Activated T-cell treated with anti-CD3 and anti-CD28 coated beads, Interleukin-2, amount 50 U/mL, for 1 hour (primary cell): ENCODE results near the gene SORCS1.

Experiments used
- DNase-seq: peaks from one replicate; pipeline ENCODE4 v3.0.0-alpha.2; 2020

The SORCS1 gene

GRCh38 chr10:106873770-106874603, 290.5 kb downstream of the SORCS1 start:
- no peak for DNase-seq

DNA sequence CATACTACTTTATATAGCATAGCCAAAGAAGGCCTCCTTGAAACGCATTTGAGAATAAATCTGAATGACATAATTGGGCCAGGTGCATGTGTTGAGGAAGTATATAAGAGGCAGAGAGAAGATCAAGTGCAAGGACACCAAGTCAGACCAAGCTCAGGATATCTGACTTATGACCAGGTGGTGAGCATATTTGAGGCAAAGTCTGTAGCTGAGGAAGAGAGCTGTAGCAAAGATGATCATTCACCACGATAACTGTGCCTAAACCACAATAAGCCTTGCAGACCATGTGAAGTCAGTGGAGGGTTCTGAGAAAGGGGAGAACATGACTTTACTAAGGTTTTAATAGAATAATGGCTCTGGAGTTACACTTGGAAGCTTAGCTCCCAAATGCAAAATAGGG, 292.3 kb downstream of the SORCS1 start:
- no peak for DNase-seq

GRCh38 chr10:106866244-106866845, 298.2 kb downstream of the SORCS1 start:
- DNase-seq, result no peak

DNA sequence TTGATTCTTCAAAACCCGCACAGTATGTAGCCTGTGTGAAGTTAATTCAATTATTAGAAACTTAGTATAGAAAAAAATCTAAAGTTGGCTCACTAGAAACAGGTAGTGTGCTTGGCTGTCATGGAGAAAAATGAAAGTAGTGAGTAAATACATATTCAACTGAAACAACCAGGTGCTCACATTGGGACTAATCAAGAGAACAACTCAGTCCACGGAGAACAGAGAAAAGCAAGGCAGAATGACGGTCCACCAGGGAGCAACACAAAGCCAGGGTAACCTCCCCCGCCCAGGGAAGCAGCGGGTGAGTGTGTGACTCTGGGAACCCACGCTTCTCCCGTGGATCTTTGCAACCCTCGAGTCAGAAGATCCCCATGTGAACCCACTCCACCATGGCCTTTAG, 300.5 kb downstream of the SORCS1 start:
- no peak for DNase-seq

- DNase-seq, result no peak
Measured at GRCh38 chr10:106863549-106863948, 301.0 kb downstream of the SORCS1 start.

- DNase-seq, result no peak
Measured at GRCh38 chr10:106859892-106860652, 304.4 kb downstream of the SORCS1 start.

- DNase-seq, result no peak
Measured at GRCh38 chr10:106857728-106858127, 306.8 kb downstream of the SORCS1 start.

- DNase-seq, result no peak
Measured at GRCh38 chr10:106857213-106857612, 307.3 kb downstream of the SORCS1 start.

DNA sequence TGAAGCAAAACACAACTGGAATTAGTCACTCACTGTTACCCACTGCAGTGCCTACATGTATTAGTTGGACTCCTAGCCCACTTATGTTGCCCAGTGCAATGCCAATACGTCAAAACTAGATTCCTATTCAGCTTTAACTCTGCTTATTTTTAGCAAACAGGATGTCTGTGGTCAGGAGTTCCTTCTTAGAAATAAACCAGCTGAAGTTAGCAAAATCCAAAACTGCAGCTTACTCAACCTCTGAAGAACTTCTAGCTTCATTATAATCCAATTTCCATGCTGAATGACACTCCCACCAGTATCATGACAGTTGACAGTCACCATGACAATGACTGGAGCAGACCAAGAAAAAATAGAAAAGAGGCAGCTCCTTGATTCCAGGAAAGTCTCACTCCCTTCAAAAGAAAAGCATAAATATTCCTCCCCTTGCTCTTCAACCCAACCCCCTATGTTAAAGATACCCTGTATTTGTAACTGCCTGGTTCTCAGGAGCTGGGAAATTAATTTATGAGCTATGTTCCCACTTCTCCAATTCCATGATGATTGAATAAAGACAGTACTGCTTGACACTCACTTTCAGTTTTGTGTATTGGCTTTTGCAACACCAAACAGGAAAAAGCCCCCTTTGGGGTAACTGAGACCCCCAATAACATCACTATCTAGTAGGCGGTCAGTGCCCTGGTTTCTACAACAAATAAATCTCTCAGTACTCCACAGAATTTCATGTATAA, 327.4 kb downstream of the SORCS1 start:
- no peak for DNase-seq

- no peak for DNase-seq
Measured at GRCh38 chr10:106832846-106833245, 331.7 kb downstream of the SORCS1 start.

- DNase-seq, result no peak
Measured at GRCh38 chr10:106830471-106830870, 334.0 kb downstream of the SORCS1 start.

DNA sequence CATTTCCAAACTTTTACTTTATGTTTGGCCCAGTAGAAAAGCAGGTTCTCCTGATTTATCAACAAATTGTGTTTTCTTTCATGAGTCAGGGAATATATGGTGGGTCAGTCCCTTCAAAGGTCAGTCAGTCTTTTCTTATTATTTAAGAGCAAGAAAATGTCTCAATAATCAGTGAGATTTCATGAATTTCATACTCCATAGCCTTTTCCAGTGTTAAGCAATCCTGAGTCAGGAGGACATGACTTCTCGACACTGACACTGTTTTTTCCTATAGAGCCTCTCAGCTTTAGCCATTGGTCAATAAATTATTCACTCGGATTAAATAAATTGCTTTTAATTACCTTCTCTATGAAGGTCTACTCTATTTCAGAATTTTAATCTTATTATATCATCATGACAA, 334.5 kb downstream of the SORCS1 start:
- no peak for DNase-seq

DNA sequence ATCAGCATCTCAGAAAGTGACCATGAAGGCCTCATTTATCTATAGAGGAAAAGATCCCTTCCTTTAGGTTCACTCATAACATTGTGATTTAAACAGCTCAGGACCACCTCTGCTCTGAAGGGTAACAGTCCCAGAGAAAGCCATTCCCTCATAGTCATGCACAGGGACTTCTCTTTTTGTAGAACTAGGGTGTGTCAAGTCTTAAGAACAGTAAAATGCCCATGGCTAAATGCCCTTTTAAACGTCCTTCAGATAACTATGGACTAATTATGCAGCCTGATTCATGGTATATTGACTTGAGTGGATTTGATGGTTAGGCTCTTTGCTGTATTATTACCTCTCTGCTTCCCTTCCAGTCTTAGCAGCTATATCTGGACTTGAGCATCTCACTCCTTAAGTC, 337.8 kb downstream of the SORCS1 start:
- DNase-seq, result no peak

DNA sequence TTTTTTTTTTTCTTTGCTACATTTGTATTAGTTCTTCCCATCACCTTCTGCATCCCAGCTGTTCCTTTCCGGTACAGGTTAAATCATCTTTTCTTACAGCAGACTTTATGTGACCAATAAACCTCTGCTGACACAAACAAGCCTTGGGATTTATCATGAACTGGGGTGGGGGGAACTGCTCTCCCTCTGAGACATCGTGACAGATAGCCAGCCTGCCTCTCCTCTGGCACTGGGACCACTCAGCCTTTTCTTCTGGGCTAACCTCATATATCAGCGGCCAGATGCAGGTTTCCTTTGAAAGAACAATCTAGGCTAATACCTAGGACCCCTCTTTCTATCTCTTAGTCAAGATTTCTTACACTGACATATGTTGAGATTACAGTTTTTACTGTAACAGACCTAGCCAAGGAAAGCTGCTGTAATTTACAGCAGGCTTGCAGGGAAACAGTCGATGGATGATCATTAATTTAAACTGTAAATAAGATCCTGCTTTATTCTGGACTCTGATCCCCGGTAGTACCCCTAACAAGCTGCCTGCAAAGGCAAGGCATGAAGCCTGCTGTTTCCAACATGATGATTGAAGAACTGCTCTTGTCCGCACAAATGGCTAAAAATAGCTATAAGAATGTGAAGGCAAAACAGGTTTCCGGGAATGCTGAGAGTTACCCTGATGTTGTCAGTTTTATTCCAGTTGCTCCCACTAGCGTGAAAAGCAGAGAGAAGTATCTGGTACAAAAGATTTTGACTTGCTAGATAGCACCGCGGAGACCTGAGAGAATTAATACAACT, 338.7 kb downstream of the SORCS1 start:
- DNase-seq, result no peak

- no peak for DNase-seq
Measured at GRCh38 chr10:106820579-106820978, 343.9 kb downstream of the SORCS1 start.

- no peak for DNase-seq
Measured at GRCh38 chr10:106819490-106819889, 345.0 kb downstream of the SORCS1 start.

- no peak for DNase-seq
Measured at GRCh38 chr10:106816318-106817085, 348.0 kb downstream of the SORCS1 start.

DNA sequence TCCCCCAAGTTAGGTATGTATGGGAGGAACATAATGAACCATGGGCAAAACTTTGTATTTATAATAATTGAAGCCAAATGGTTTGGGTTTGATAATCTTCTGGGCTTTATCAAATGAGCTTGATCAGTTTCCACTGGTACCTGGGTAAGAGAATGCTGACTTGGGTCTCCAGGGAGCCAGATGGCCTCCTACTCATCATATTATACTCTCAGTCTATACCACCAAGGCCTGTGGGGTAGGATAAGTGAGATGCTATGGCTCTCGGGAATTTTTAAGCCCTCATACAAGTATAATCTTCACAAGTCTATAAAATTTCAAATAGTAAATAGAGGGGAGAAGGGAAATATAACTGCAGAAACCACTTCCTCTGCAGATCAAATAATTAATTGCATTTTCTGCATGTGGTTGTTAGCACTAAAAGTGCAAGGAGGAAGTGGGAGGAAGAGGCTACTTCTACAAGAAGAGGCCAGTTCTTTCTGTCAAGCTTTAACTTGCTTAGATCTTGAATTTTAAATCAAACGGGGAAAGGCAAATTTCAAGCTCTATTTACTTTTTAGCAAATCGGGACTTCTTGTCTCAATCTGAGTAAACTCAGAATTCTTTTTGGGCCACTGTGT, 349.0 kb downstream of the SORCS1 start:
- no peak for DNase-seq

DNA sequence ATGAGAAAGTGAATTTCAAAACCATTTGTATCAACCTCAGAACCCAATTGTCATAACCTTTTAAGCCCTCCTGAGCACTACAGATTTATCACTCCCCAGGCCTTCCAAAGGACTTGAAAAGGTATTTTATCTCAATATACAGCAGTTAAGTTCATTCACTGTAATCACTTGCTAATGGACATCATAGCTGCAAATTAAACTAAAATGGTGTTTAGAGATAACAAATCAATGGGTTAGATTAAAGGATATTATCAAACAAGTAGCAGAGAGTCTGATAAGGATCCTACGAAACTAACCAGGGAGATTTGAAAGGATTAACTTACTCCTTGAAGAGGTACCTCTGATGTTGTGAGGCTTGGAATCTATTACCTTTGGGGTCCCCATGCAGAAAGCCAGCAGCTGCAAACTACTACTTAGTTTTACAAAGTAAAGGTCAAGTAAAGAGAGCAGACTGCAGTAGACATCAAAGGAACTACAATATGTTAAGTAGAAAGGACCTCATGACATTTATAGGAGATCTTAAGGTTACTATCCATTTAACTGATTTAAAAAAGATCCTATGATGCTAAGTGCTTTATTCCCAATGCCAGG, 359.4 kb downstream of the SORCS1 start:
- DNase-seq, result no peak

- no peak for DNase-seq
Measured at GRCh38 chr10:106802949-106803348, 361.6 kb downstream of the SORCS1 start.

GRCh38 chr10:106799776-106800175, 364.7 kb downstream of the SORCS1 start:
- DNase-seq, result no peak
